ENCODE measurements around the gene SETD6. TPM values are rescaled to one million over a fixed set of nuclear protein-coding genes. Genes with fewer than 3 reads are reported as not detected.

The SETD6 gene
- polyA plus RNA-seq, 2 of the 4 experiments (the other 2 are of a cell fraction) = 19.2 to 27.5 TPM

DNA sequence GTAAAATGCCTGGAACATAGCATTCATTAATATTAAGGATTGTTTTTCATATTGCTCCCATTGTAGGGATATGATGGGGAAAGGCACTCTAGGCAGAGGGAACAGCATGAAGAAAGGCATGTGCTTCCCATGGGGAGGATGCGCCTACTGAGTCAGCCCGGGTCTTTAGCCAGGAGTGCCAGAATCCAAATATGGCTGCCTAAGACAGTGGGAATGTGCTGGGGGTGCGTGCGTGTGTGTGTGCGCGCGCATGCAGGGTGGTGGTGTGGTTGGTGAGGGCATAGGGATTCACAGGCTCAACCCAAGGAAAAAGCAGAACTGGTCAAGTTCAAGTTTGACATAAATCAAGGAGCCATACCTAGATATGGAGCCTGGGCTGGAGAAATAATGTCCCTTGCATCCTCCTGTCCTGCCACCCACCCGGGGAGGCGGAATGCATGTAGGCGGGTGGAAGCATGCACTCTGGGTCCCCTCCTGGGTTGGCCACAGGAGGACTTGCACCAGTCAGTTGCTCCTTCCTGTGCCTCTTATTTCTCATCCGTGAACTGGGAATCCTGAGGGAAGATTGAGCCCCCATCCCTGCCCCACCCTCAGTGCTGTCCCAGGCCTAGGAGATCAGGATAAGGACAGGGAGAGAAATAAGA, 34.0 kb upstream of the SETD6 start:
- POLR2A ChIA-PET = no interaction called here
- no peaks in the 10 kb centered on the region for H3K9me3 ChIP-seq
- H3K4me2 ChIP-seq = no peak overlapping the region
- WGBS (ENCODE audit: missing lambda C conversion rate) = 94% methylated on average over 11 of the region's 11 CpGs
- CTCF ChIA-PET = interaction anchor here (0.6 to 23.4 kb wide), 4 partner anchors 14 to 819 kb away, joined by 3 to 721 read pairs (median 3); no protein-coding TSS in a partner anchor
- FAIRE-seq = no peak
- no peak overlapping the region for H3K4me3 ChIP-seq
- no peak overlapping the region for H3K27ac ChIP-seq
- no peak for DNase-seq (ENCODE audit: low read depth in 1 of 2, low spot score in 1 of 2)
- no peaks in the 10 kb centered on the region for H3K4me1 ChIP-seq
- no peak for ATAC-seq
- TF ChIP-seq JUNB (IDR thresholded peaks at IDR 0.05) (no peak), ZFP36 (IDR thresholded peaks at IDR 0.05; ENCODE audit: borderline replicate concordance, partially characterized antibody) (no peak), EP300 (IDR thresholded peaks at IDR 0.05) (no peak), FOXS1 (CRISPR knock-in tag; IDR thresholded peaks at IDR 0.05) (no peak), SMC3 (IDR thresholded peaks at IDR 0.05) (no peak), POLR2AphosphoS2 (conservative IDR thresholded peaks at IDR 0.05; ENCODE audit: low read length) (no peak), SREBF2 (IDR thresholded peaks at IDR 0.05) (no peak), EHMT2 (IDR thresholded peaks at IDR 0.05; ENCODE audit: low read depth) (no peak), EHF (CRISPR knock-in tag; IDR thresholded peaks at IDR 0.05) (no peak), ESRRA (IDR thresholded peaks at IDR 0.05; ENCODE audit: borderline replicate concordance, low read length) (no peak), HEYL (CRISPR knock-in tag; IDR thresholded peaks at IDR 0.05) (no peak), BCL3 (IDR thresholded peaks at IDR 0.05) (no peak), RFX5 (IDR thresholded peaks at IDR 0.05) (no peak), HMGXB4 (CRISPR knock-in tag; IDR thresholded peaks at IDR 0.05; ENCODE audit: borderline replicate concordance) (no peak), MAZ (IDR thresholded peaks at IDR 0.05; ENCODE audit: borderline replicate concordance, low read depth, low read length) (no peak), HOXA7 (CRISPR knock-in tag; IDR thresholded peaks at IDR 0.05) (no peak), CHD4 (IDR thresholded peaks at IDR 0.05; ENCODE audit: borderline replicate concordance) (no peak)
- TF ChIP-seq, protein P1, sequence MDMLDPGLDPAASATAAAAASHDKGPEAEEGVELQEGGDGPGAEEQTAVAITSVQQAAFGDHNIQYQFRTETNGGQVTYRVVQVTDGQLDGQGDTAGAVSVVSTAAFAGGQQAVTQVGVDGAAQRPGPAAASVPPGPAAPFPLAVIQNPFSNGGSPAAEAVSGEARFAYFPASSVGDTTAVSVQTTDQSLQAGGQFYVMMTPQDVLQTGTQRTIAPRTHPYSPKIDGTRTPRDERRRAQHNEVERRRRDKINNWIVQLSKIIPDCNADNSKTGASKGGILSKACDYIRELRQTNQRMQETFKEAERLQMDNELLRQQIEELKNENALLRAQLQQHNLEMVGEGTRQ (IDR thresholded peaks at IDR 0.05) = no peak
- TF ChIP-seq, protein P2, sequence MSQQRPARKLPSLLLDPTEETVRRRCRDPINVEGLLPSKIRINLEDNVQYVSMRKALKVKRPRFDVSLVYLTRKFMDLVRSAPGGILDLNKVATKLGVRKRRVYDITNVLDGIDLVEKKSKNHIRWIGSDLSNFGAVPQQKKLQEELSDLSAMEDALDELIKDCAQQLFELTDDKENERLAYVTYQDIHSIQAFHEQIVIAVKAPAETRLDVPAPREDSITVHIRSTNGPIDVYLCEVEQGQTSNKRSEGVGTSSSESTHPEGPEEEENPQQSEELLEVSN (IDR thresholded peaks at IDR 0.05; ENCODE audit: borderline replicate concordance, low read depth) = no peak

DNA sequence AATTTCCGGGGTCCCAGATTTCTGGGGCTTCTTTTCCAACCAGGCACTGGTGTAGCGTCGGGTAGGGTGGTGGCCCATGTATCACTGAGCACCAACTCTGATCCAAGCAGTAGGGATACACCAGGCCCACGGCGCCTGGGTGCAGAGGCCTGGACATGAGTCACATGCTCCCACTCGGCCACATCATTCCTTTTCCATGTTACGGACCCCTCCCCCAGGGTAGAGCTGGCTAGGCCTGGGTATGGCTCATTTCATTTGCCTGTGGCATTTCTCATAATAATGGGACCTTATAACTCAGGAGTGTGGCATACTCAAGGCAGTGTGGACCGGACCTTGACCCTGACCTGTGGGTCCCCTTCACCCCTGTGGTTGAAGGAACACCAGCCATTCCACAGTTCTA, 33.4 kb upstream of the SETD6 start:
- no peak for DNase-seq (ENCODE audit: low read depth in 1 of 2, low spot score in 1 of 2)

More for the DNA sequence above, 33.4 kb upstream of the SETD6 start:
- ChIA-PET POLR2A (no interaction called here), CTCF (interaction anchor here (3.0 to 23.4 kb wide), 2 partner anchors 16 to 142 kb away, joined by 7 to 721 read pairs; no protein-coding TSS in a partner anchor)
- ATAC-seq (no peak), FAIRE-seq (no peak)
- H3K4me1 ChIP-seq = no peaks in the 10 kb centered on the region
- no peak overlapping the region for H3K4me3 ChIP-seq
- H3K27ac ChIP-seq = no peak overlapping the region
- no peak for TF ChIP-seq CBX8 (IDR thresholded peaks at IDR 0.05)
- H3K9me3 ChIP-seq = no peaks in the 10 kb centered on the region
- H3K4me2 ChIP-seq = no peak overlapping the region
- WGBS (ENCODE audit: missing lambda C conversion rate) = 69% methylated on average over 8 of the region's 8 CpGs

Data from A549 (cell line).